GM19372 (cell line): ENCODE measurements around the gene PRG2.
"Not testable (repeated sequence)": the region's sequence is repeated elsewhere in the genome, so short reads cannot be mapped to it uniquely, and the experiment has no call there.

Experiments used
- ATAC-seq: cut with Tn5 transposase; IDR thresholded peaks from one replicate; pipeline ENCODE4 v1.9.1; 2021; ENCODE audit warnings: mild to moderate bottlenecking, low read depth, moderate library complexity; ENCODE audit not compliant: unreplicated experiment

PRG2 gene

GRCh38 chr11:57373146-57373545 is 17.3 kb downstream of the PRG2 start:
- ATAC-seq: no peak

GRCh38 chr11:57370941-57371340 is 19.5 kb downstream of the PRG2 start:
- no peak for ATAC-seq

GRCh38 chr11:57370251-57370650 is 20.2 kb downstream of the PRG2 start:
- ATAC-seq: no peak

- no peak for ATAC-seq
These were observed 21.6 kb downstream of the PRG2 start for GRCh38 chr11:57368845-57369232.

GRCh38 chr11:57368106-57368844 is 22.2 kb downstream of the PRG2 start:
- no peak for ATAC-seq

- ATAC-seq: no peak
These were observed 25.4 kb downstream of the PRG2 start for GRCh38 chr11:57364851-57365660.

- no peak for ATAC-seq
These were observed 27.0 kb downstream of the PRG2 start for GRCh38 chr11:57363131-57364080.

- no peak for ATAC-seq
These were observed 28.5 kb downstream of the PRG2 start for GRCh38 chr11:57361926-57362325.

- not testable (repeated sequence) for ATAC-seq
These were observed 29.0 kb downstream of the PRG2 start for GRCh38 chr11:57361420-57361819.

- ATAC-seq: no peak
These were observed 29.5 kb downstream of the PRG2 start for GRCh38 chr11:57360991-57361390.

- ATAC-seq: no peak
These were observed 30.4 kb downstream of the PRG2 start for GRCh38 chr11:57359896-57360690.

GRCh38 chr11:57359396-57359795 is 31.1 kb downstream of the PRG2 start:
- no peak for ATAC-seq

- ATAC-seq: no peak
These were observed 31.5 kb downstream of the PRG2 start for GRCh38 chr11:57358991-57359390.

- ATAC-seq: no peak
These were observed 31.9 kb downstream of the PRG2 start for GRCh38 chr11:57358543-57358961.

- ATAC-seq: no peak
These were observed 32.6 kb downstream of the PRG2 start for GRCh38 chr11:57357856-57358255.

GRCh38 chr11:57357310-57357709 is 33.1 kb downstream of the PRG2 start:
- ATAC-seq: no peak

GRCh38 chr11:57356268-57356667 is 34.2 kb downstream of the PRG2 start:
- ATAC-seq: no peak

- no peak for ATAC-seq
These were observed 35.8 kb downstream of the PRG2 start for GRCh38 chr11:57354699-57355098.

- no peak for ATAC-seq
These were observed 36.6 kb downstream of the PRG2 start for GRCh38 chr11:57353852-57354251.

- no peak for ATAC-seq
These were observed 37.0 kb downstream of the PRG2 start for GRCh38 chr11:57353446-57353845.
